HepG2 (cell line): ENCODE results near the gene ASXL1. TPM values are rescaled to one million over a fixed set of nuclear protein-coding genes. Genes with fewer than 3 reads are reported as not detected.

ENCODE experiments used
- CBX5 ChIP-seq: sonication (generic); formaldehyde crosslinking; IDR thresholded peaks from 2 replicates; pipeline ENCODE4 v1.4.0; 2020; ENCODE audit warnings: missing genetic modification reagents, borderline replicate concordance
- FOXA1 ChIP-seq, 2 experiments: fragments of 450-650 bp in 1 of 2; sonication (generic) in 1 of 2; formaldehyde crosslinking in 1 of 2; IDR thresholded peaks; 2 replicates each; pipeline versions ENCODE4 v1.4.0 to v1.6.1; 2016 to 2020; ENCODE audit warnings: missing genetic modification reagents in 1 of 2
- MAZ ChIP-seq, 2 experiments: sonication (generic) in 1 of 2; formaldehyde crosslinking in 1 of 2; IDR thresholded peaks; 2 replicates each; pipeline versions ENCODE4 v1.5.0 to v1.6.1; 2012 to 2020; ENCODE audit warnings: low read depth in 2 of 2, mild to moderate bottlenecking in 2 of 2, borderline replicate concordance in 1 of 2, improper control_type of control experiment in 1 of 2, low read length in 1 of 2, missing genetic modification reagents in 1 of 2, moderate library complexity in 1 of 2
- NFKBIZ ChIP-seq: IDR thresholded peaks from 2 replicates; pipeline ENCODE4 v1.6.1; 2018; ENCODE audit warnings: missing genetic modification reagents, missing compliant biosample characterization
- SNAPC2 ChIP-seq: sonication (generic); formaldehyde crosslinking; IDR thresholded peaks from 2 replicates; pipeline ENCODE4 v1.8.1; 2022; ENCODE audit warnings: mild to moderate bottlenecking, missing genetic modification reagents
- SOX13 ChIP-seq, 3 experiments: fragments of 450-650 bp in 1 of 3; sonication (generic) in 1 of 3; formaldehyde crosslinking in 1 of 3; IDR thresholded peaks in 2 of 3; conservative IDR thresholded peaks in 1 of 3; 2 replicates each; pipeline versions ENCODE4 v1.5.0 to v1.6.1; 2016 to 2020; ENCODE audit warnings: antibody characterized with exemption in 1 of 3, mild to moderate bottlenecking in 1 of 3, missing compliant biosample characterization in 1 of 3, missing genetic modification reagents in 1 of 3, moderate library complexity in 1 of 3
- SOX5 ChIP-seq: IDR thresholded peaks from 2 replicates; pipeline ENCODE4 v1.6.1; 2016; ENCODE audit warnings: borderline replicate concordance
- SRSF1 ChIP-seq: fragments of 200-400 bp; formaldehyde crosslinking; optimal IDR thresholded peaks from 2 replicates; pipeline ENCODE3; 2017; ENCODE audit warnings: mild to moderate bottlenecking, low read depth, low read length, moderate library complexity
- TAF1 ChIP-seq: sonication (generic); formaldehyde crosslinking; IDR thresholded peaks from 2 replicates; pipeline ENCODE4 v1.4.0; 2020; ENCODE audit warnings: missing genetic modification reagents
- YEATS4 ChIP-seq: sonication (generic); formaldehyde crosslinking; IDR thresholded peaks from 2 replicates; pipeline ENCODE4 v1.4.0; 2020; ENCODE audit warnings: missing genetic modification reagents, borderline replicate concordance
- YY1 ChIP-seq: IDR thresholded peaks from 2 replicates; pipeline ENCODE4 v1.6.1; 2011; ENCODE audit warnings: low read length, low read depth, moderate library complexity, mild to moderate bottlenecking; ENCODE audit not compliant: insufficient read depth, insufficient replicate concordance
- ZC3H13 ChIP-seq: sonication (generic); formaldehyde crosslinking; IDR thresholded peaks from 2 replicates; pipeline ENCODE4 v1.8.1; 2023; ENCODE audit warnings: mild to moderate bottlenecking, missing genetic modification reagents, moderate library complexity
- ZMAT3 ChIP-seq: sonication (generic); formaldehyde crosslinking; conservative IDR thresholded peaks from 2 replicates; pipeline ENCODE4 v1.7.0; 2021; ENCODE audit warnings: missing genetic modification reagents
- ZNF577 ChIP-seq: sonication (generic); formaldehyde crosslinking; IDR thresholded peaks from 2 replicates; pipeline ENCODE4 v1.4.0; 2020; ENCODE audit warnings: mild to moderate bottlenecking, low read depth, missing genetic modification reagents, borderline replicate concordance
- ZNF878 ChIP-seq: sonication (generic); formaldehyde crosslinking; IDR thresholded peaks from 2 replicates; pipeline ENCODE4 v1.8.1; 2023; ENCODE audit warnings: mild to moderate bottlenecking, missing genetic modification reagents, moderate library complexity
- polyA plus RNA-seq, 8 experiments: library from polyadenylated mRNA; depleted of rRNA in 3 of 8; stranded (reverse) in 7 of 8; unstranded in 1 of 8; fragments of >200 nt; fragmentation: Illumina TruSeq in 4 of 8; extraction: Trizol in 4 of 8; gene quantifications; 2 replicates each; pipeline versions ENCODE4 v1.2.1 to v1.2.3, GENCODE V29; 2011 to 2016; ENCODE audit warnings: low read depth in 4 of 8, missing spikeins in 1 of 8, mixed read lengths in 1 of 8; ENCODE audit not compliant: insufficient read depth in 1 of 8
- total RNA-seq, 5 experiments: library from RNA; depleted of rRNA; stranded (reverse); fragments of >200 nt; fragmentation: Illumina TruSeq; extraction: Trizol; gene quantifications; 2 replicates each; pipeline ENCODE4 v1.2.3, GENCODE V29; 2016; ENCODE audit warnings: low read depth in 1 of 5
- TF ChIP-seq, protein P1 (sequence below): sonication (generic); formaldehyde crosslinking; IDR thresholded peaks from 2 replicates; pipeline ENCODE4 v1.4.0; 2020; ENCODE audit warnings: missing genetic modification reagents
- TF ChIP-seq, protein P2 (sequence below): sonication (generic); formaldehyde crosslinking; IDR thresholded peaks from 2 replicates; pipeline ENCODE4 v1.5.1; 2020; ENCODE audit warnings: missing genetic modification reagents, mild to moderate bottlenecking, borderline replicate concordance
- TF ChIP-seq, protein P3 (sequence below): sonication (generic); formaldehyde crosslinking; conservative IDR thresholded peaks from 2 replicates; pipeline ENCODE4 v1.4.0; 2020; ENCODE audit warnings: missing genetic modification reagents
- TF ChIP-seq, protein P4 (sequence below): sonication (generic); formaldehyde crosslinking; IDR thresholded peaks from 2 replicates; pipeline ENCODE4 v1.4.0; 2020; ENCODE audit warnings: mild to moderate bottlenecking, missing genetic modification reagents
- TF ChIP-seq, protein P5 (sequence below): IDR thresholded peaks from 2 replicates; pipeline ENCODE4 v1.6.1; 2016

ASXL1 gene
- total and polyA plus RNA-seq, 2 of the 13 experiments (the other 11 are each of a cell fraction or from before 2014, with no cell fraction given), result 62.1 to 74.8 TPM

DNA sequence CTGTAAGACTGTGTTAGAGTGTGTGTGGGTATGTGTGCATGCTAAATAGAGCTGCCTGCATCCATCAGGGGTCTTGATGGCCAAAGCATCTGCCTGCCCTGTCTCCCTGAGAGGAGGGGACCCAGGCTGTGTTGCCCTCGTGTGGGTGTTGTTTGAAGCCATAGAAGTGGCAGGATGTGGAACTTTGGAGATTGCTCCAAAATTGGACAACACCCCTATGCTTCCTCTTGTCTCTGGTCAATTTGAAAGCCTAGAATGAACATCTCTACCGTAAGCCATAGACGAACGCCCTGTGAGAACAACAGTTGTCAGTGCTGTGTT is 82.6 kb downstream of the ASXL1 start (continued):
- no peak for TF ChIP-seq ZNF878 (CRISPR knock-in tag)
- no peak for TF ChIP-seq MAZ (IDR thresholded peaks at IDR 0.05; ENCODE audit: borderline replicate concordance, low read depth, low read length)
- 0 out of 2 replicates have a peak, but pooled peaks have one; percentile 41 for TF ChIP-seq MAZ (CRISPR knock-in tag; IDR thresholded peaks at IDR 0.05; ENCODE audit: low read depth)
- no peak for TF ChIP-seq TAF1 (CRISPR knock-in tag)
- no peak for TF ChIP-seq YY1
- no peak for TF ChIP-seq NFKBIZ (CRISPR knock-in tag)
- TF ChIP-seq, protein P1, sequence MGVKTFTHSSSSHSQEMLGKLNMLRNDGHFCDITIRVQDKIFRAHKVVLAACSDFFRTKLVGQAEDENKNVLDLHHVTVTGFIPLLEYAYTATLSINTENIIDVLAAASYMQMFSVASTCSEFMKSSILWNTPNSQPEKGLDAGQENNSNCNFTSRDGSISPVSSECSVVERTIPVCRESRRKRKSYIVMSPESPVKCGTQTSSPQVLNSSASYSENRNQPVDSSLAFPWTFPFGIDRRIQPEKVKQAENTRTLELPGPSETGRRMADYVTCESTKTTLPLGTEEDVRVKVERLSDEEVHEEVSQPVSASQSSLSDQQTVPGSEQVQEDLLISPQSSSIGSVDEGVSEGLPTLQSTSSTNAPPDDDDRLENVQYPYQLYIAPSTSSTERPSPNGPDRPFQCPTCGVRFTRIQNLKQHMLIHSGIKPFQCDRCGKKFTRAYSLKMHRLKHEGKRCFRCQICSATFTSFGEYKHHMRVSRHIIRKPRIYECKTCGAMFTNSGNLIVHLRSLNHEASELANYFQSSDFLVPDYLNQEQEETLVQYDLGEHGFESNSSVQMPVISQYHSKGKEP (CRISPR knock-in tag), result no peak
- TF ChIP-seq FOXA1 (IDR thresholded peaks at IDR 0.05), result no peak
- no peak for TF ChIP-seq FOXA1 (CRISPR knock-in tag; IDR thresholded peaks at IDR 0.05)
- TF ChIP-seq, protein P2, sequence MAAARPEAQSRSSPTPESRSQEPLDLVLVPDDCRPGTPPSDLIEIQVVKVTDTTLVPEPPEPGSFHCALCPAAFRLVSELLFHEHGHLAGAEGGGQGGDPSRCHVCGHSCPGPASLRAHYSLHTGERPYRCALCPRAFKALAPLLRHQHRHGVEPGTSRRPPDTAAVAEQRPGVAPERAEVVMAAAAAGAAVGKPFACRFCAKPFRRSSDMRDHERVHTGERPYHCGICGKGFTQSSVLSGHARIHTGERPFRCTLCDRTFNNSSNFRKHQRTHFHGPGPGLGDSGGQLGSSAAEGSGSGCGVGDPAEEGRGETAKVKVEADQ (CRISPR knock-in tag), result no peak
- no peak for TF ChIP-seq ZMAT3 (CRISPR knock-in tag)
- no peak for TF ChIP-seq ZNF577
- TF ChIP-seq ZC3H13, result no peak
- TF ChIP-seq CBX5 (CRISPR knock-in tag), result no peak
- TF ChIP-seq, protein P3, sequence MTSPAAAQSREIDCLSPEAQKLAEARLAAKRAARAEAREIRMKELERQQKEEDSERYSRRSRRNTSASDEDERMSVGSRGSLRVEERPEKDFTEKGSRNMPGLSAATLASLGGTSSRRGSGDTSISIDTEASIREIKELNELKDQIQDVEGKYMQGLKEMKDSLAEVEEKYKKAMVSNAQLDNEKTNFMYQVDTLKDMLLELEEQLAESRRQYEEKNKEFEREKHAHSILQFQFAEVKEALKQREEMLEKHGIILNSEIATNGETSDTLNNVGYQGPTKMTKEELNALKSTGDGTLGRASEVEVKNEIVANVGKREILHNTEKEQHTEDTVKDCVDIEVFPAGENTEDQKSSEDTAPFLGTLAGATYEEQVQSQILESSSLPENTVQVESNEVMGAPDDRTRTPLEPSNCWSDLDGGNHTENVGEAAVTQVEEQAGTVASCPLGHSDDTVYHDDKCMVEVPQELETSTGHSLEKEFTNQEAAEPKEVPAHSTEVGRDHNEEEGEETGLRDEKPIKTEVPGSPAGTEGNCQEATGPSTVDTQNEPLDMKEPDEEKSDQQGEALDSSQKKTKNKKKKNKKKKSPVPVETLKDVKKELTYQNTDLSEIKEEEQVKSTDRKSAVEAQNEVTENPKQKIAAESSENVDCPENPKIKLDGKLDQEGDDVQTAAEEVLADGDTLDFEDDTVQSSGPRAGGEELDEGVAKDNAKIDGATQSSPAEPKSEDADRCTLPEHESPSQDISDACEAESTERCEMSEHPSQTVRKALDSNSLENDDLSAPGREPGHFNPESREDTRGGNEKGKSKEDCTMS, result no peak
- no peak for TF ChIP-seq YEATS4
- TF ChIP-seq, protein P4, sequence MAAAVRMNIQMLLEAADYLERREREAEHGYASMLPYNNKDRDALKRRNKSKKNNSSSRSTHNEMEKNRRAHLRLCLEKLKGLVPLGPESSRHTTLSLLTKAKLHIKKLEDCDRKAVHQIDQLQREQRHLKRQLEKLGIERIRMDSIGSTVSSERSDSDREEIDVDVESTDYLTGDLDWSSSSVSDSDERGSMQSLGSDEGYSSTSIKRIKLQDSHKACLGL (CRISPR knock-in tag), result no peak
- no peak for TF ChIP-seq SNAPC2
- TF ChIP-seq, protein P5, sequence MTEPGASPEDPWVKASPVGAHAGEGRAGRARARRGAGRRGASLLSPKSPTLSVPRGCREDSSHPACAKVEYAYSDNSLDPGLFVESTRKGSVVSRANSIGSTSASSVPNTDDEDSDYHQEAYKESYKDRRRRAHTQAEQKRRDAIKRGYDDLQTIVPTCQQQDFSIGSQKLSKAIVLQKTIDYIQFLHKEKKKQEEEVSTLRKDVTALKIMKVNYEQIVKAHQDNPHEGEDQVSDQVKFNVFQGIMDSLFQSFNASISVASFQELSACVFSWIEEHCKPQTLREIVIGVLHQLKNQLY (CRISPR knock-in tag), result no peak
- no peak for TF ChIP-seq SOX5 (CRISPR knock-in tag)
- no peak for TF ChIP-seq SRSF1
- TF ChIP-seq SOX13 (IDR thresholded peaks at IDR 0.05), result no peak
- TF ChIP-seq SOX13 (CRISPR knock-in tag; conservative IDR thresholded peaks at IDR 0.05 in 1 of 2, IDR thresholded peaks at IDR 0.05 in 1 of 2), result no peak
